ENCODE data around the gene HAGHL.
A peak's percentile ranks its signal among the peaks of the same experiment; 100 is the strongest.

Gene HAGHL

DNA sequence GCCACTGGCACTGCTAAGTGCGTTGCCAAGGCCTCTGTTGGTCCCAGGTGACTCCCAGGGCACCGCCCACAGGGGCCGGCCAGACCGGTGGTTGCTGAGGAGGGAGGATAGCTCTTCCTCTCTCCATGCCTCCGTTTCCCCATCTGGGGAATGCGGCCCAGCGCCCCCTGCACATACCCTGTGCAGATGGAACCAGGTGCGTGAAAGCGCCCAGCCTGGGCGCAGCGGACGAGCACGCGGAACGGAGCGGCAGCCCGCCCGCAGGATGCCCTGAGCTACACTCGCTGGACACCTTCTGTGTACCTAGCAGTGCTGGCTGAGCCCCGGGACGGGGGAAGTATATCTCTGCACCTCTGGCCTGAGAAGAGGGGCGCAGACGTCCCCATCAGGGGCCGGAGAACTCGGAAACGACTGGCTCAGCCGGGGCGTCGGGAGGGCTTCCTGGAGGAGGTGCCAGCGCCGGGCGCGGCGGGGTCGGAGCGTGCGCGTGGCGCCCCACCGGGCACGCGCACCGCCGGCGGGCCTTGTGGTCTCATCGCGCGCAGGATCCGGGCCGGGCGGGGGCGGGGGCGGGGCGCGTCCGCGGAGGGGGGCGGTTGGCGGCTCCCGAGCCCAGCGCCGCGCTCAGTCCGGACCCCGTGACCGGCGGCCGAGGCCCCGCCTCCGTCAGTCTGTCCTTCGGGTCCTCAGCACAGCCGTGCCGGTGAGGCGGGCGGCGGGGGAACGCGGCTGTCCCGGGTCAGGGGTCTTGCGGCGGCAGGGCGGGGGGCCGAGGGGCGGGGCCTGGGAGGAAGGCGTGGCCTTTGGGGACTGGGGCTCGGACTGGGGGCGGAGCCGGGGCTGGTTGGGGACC, at the start of gene HAGHL, which contains the start of gene CCDC78:
Gene HAGHL, plus strand, starts transcription at position 669 of the 853 bp plus-strand sequence. CDS start 404 bp downstream, outside the sequence.
Gene CCDC78, minus strand, starts transcription at position 6 of the 853 bp plus-strand sequence. CDS start 76 bp downstream, outside the sequence.
- WGBS (ENCODE audit: insufficient coverage, insufficient read length), result no CpG with 5 or more reads among the region's 88 CpGs
- Histone ChIP-seq H3K9me3 (ENCODE audit: control insufficient read depth, insufficient read depth, low read length) (no peaks in the 10 kb centered on the region), H3K4me1 (ENCODE audit: control insufficient read depth, insufficient read depth, low read length) (peaks cover 3% of the 10 kb centered on the region; the same call in 1 of the 2 replicates), H3K27ac (ENCODE audit: low read length) (no peak within 1 kb of the TSS), H3K36me3 (ENCODE audit: control insufficient read depth, insufficient read depth, low read length) (no peaks in the 10 kb centered on the region), H3K4me3 (ENCODE audit: low read length) (peak within 1 kb of the TSS; percentile 51), H3K27me3 (ENCODE audit: control insufficient read depth, insufficient read depth, low read length) (no peaks in the 10 kb centered on the region)
- no peak for DNase-seq (ENCODE audit: low read depth, low spot score)

GRCh38 chr16:677316-678190, 49.4 kb upstream of the HAGHL start:
- Histone ChIP-seq H3K36me3 (ENCODE audit: control insufficient read depth, insufficient read depth, low read length) (peaks cover 19% of the 10 kb centered on the region), H3K4me1 (ENCODE audit: control insufficient read depth, insufficient read depth, low read length) (peaks cover 9% of the 10 kb centered on the region), H3K4me3 (ENCODE audit: low read length) (no peak overlapping the region), H3K27ac (ENCODE audit: low read length) (no peak overlapping the region), H3K9me3 (ENCODE audit: control insufficient read depth, insufficient read depth, low read length) (no peaks in the 10 kb centered on the region), H3K27me3 (ENCODE audit: control insufficient read depth, insufficient read depth, low read length) (no peaks in the 10 kb centered on the region)
- WGBS (ENCODE audit: insufficient coverage, insufficient read length), result no CpG with 5 or more reads among the region's 57 CpGs
- no peak for DNase-seq (ENCODE audit: low read depth, low spot score)

DNA sequence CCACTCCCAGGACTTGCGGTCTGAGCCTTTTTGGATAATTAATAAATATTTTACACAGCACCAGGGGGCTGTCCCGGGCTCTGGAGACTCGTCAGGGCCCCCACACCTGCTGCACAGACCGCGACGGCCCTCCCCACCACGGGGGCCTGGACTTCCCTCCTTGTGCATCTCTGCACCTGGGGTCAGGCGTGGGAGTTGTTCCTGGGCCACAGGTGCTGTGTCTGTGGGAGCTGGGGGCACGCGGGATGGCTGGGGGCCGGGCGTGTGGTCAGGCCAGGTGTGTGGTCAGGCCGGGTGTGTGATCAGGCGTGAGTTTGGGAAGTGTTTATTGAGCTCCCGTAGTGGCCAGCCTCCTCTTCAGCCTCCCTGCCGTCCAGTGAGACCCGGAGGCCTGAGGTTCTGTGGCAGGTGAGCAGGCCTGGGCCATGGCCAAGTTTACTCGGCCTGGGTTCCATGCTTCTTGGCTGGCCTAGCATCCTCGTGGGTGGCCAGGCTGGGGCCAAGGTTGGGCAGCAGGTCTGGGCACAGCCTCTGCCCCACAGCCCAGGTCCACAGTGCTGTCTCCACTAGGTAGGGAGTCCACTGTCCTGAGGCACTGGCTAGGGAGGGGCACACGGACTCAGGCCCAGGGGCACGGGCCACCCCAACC, 48.6 kb upstream of the HAGHL start:
- Histone ChIP-seq H3K27me3 (ENCODE audit: control insufficient read depth, insufficient read depth, low read length) (no peaks in the 10 kb centered on the region), H3K9me3 (ENCODE audit: control insufficient read depth, insufficient read depth, low read length) (no peaks in the 10 kb centered on the region), H3K27ac (ENCODE audit: low read length) (no peak overlapping the region), H3K4me1 (ENCODE audit: control insufficient read depth, insufficient read depth, low read length) (peaks cover 9% of the 10 kb centered on the region), H3K36me3 (ENCODE audit: control insufficient read depth, insufficient read depth, low read length) (peaks cover 16% of the 10 kb centered on the region), H3K4me3 (ENCODE audit: low read length) (no peak overlapping the region)
- WGBS (ENCODE audit: insufficient coverage, insufficient read length), result no CpG with 5 or more reads among the region's 21 CpGs
- DNase-seq (ENCODE audit: low read depth, low spot score), result no peak

GRCh38 chr16:678858-679813, 47.8 kb upstream of the HAGHL start:
- no CpG with 5 or more reads among the region's 52 CpGs for WGBS (ENCODE audit: insufficient coverage, insufficient read length)

GRCh38 chr16:679814-680624, 46.9 kb upstream of the HAGHL start, which contains the start of gene STUB1:
TSS of gene STUB1 (plus strand) at chr16:680410. CDS start at chr16:680526, 116 bp downstream.
- WGBS (ENCODE audit: insufficient coverage, insufficient read length), result no CpG with 5 or more reads among the region's 91 CpGs
- peaks cover 9% of the 10 kb centered on the region for H3K4me1 ChIP-seq (ENCODE audit: control insufficient read depth, insufficient read depth, low read length)
- H3K36me3 ChIP-seq (ENCODE audit: control insufficient read depth, insufficient read depth, low read length), result peaks cover 15% of the 10 kb centered on the region
- DNase-seq (ENCODE audit: low read depth, low spot score), result no peak
- no peak within 1 kb of the TSS for H3K27ac ChIP-seq (ENCODE audit: low read length)
- H3K4me3 ChIP-seq (ENCODE audit: low read length), result peak within 1 kb of the TSS; percentile 65
- no peaks in the 10 kb centered on the region for H3K9me3 ChIP-seq (ENCODE audit: control insufficient read depth, insufficient read depth, low read length)
- H3K27me3 ChIP-seq (ENCODE audit: control insufficient read depth, insufficient read depth, low read length), result no peaks in the 10 kb centered on the region

More at GRCh38 chr16:678858-679813, 47.8 kb upstream of the HAGHL start:
- no peaks in the 10 kb centered on the region for H3K9me3 ChIP-seq (ENCODE audit: control insufficient read depth, insufficient read depth, low read length)
- no peak overlapping the region for H3K27ac ChIP-seq (ENCODE audit: low read length)
- peaks cover 15% of the 10 kb centered on the region for H3K36me3 ChIP-seq (ENCODE audit: control insufficient read depth, insufficient read depth, low read length)
- H3K4me1 ChIP-seq (ENCODE audit: control insufficient read depth, insufficient read depth, low read length), result peaks cover 9% of the 10 kb centered on the region
- H3K27me3 ChIP-seq (ENCODE audit: control insufficient read depth, insufficient read depth, low read length), result no peaks in the 10 kb centered on the region
- no peak for DNase-seq (ENCODE audit: low read depth, low spot score)
- H3K4me3 ChIP-seq (ENCODE audit: low read length), result peak overlapping the region; percentile 48

DNA sequence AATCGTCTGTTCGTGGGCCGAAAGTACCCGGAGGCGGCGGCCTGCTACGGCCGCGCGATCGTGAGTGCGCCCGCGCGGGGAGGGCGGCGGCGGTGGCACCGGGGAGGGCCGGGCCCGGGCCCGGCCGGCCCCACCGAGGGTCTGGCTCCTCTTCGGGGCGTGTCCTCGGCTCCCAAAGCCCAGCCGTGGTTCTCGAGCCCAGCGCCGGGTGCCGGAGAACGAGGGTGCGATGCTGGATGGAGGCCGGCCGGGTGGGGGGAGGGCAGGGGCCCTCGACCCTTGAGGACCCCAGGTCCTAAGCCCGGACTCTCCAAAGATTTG, 46.3 kb upstream of the HAGHL start:
- H3K4me1 ChIP-seq (ENCODE audit: control insufficient read depth, insufficient read depth, low read length), result peaks cover 9% of the 10 kb centered on the region
- peak overlapping the region; percentile 65 for H3K4me3 ChIP-seq (ENCODE audit: low read length)
- no CpG with 5 or more reads among the region's 38 CpGs for WGBS (ENCODE audit: insufficient coverage, insufficient read length)
- no peak overlapping the region for H3K27ac ChIP-seq (ENCODE audit: low read length)
- no peak for DNase-seq (ENCODE audit: low read depth, low spot score)
- H3K36me3 ChIP-seq (ENCODE audit: control insufficient read depth, insufficient read depth, low read length), result peaks cover 19% of the 10 kb centered on the region
- no peaks in the 10 kb centered on the region for H3K27me3 ChIP-seq (ENCODE audit: control insufficient read depth, insufficient read depth, low read length)
- H3K9me3 ChIP-seq (ENCODE audit: control insufficient read depth, insufficient read depth, low read length), result no peaks in the 10 kb centered on the region

- H3K4me3 ChIP-seq (ENCODE audit: low read length), result peak overlapping the region; percentile 65; the same call in 1 of the 2 replicates
- DNase-seq (ENCODE audit: low read depth, low spot score), result no peak
- WGBS (ENCODE audit: insufficient coverage, insufficient read length), result no CpG with 5 or more reads among the region's 44 CpGs
Observed at GRCh38 chr16:680967-681745, 45.8 kb upstream of the HAGHL start.

GRCh38 chr16:681746-682427, 45.0 kb upstream of the HAGHL start:
- WGBS (ENCODE audit: insufficient coverage, insufficient read length), result no CpG with 5 or more reads among the region's 28 CpGs
- no peak for DNase-seq (ENCODE audit: low read depth, low spot score)
- no peaks in the 10 kb centered on the region for H3K9me3 ChIP-seq (ENCODE audit: control insufficient read depth, insufficient read depth, low read length)
- H3K36me3 ChIP-seq (ENCODE audit: control insufficient read depth, insufficient read depth, low read length), result peaks cover 23% of the 10 kb centered on the region
- peaks cover 9% of the 10 kb centered on the region for H3K4me1 ChIP-seq (ENCODE audit: control insufficient read depth, insufficient read depth, low read length)
- no peak overlapping the region for H3K27ac ChIP-seq (ENCODE audit: low read length)
- H3K27me3 ChIP-seq (ENCODE audit: control insufficient read depth, insufficient read depth, low read length), result no peaks in the 10 kb centered on the region
- no peak overlapping the region for H3K4me3 ChIP-seq (ENCODE audit: low read length)

More at GRCh38 chr16:680967-681745, 45.8 kb upstream of the HAGHL start:
- Histone ChIP-seq H3K4me1 (ENCODE audit: control insufficient read depth, insufficient read depth, low read length) (peaks cover 9% of the 10 kb centered on the region), H3K9me3 (ENCODE audit: control insufficient read depth, insufficient read depth, low read length) (no peaks in the 10 kb centered on the region), H3K27me3 (ENCODE audit: control insufficient read depth, insufficient read depth, low read length) (no peaks in the 10 kb centered on the region), H3K27ac (ENCODE audit: low read length) (no peak overlapping the region), H3K36me3 (ENCODE audit: control insufficient read depth, insufficient read depth, low read length) (peaks cover 19% of the 10 kb centered on the region)
